ENCODE results near the gene GSG1L.
"Not testable (repeated sequence)": the region's sequence is repeated elsewhere in the genome, so short reads cannot be mapped to it uniquely, and the experiment has no call there.

Gene GSG1L

GRCh38 chr16:27756206-27756970 is 307.1 kb downstream of the GSG1L start:
- no peak for DNase-seq (ENCODE audit: low read depth, low spot score)

- no peak for DNase-seq (ENCODE audit: low read depth, low spot score)
These were observed 308.5 kb downstream of the GSG1L start for GRCh38 chr16:27754788-27755690.

- no peak for DNase-seq (ENCODE audit: low read depth, low spot score)
These were observed 310.0 kb downstream of the GSG1L start for GRCh38 chr16:27753563-27753962.

GRCh38 chr16:27752241-27752640 is 311.3 kb downstream of the GSG1L start:
- DNase-seq (ENCODE audit: low read depth, low spot score), result no peak

- no peak for DNase-seq (ENCODE audit: low read depth, low spot score)
These were observed 311.8 kb downstream of the GSG1L start for GRCh38 chr16:27751676-27752075.

- DNase-seq (ENCODE audit: low read depth, low spot score), result no peak
These were observed 312.3 kb downstream of the GSG1L start for GRCh38 chr16:27751233-27751632.

GRCh38 chr16:27749946-27750345 is 313.6 kb downstream of the GSG1L start:
- DNase-seq (ENCODE audit: low read depth, low spot score), result no peak

- DNase-seq (ENCODE audit: low read depth, low spot score), result no peak
These were observed 314.0 kb downstream of the GSG1L start for GRCh38 chr16:27749547-27749875.

GRCh38 chr16:27748868-27749546 is 314.5 kb downstream of the GSG1L start:
- DNase-seq (ENCODE audit: low read depth, low spot score), result no peak

GRCh38 chr16:27747946-27748345 is 315.6 kb downstream of the GSG1L start:
- DNase-seq (ENCODE audit: low read depth, low spot score), result no peak

- DNase-seq (ENCODE audit: low read depth, low spot score), result no peak
These were observed 317.2 kb downstream of the GSG1L start for GRCh38 chr16:27746076-27746855.

- DNase-seq (ENCODE audit: low read depth, low spot score), result no peak
These were observed 318.2 kb downstream of the GSG1L start for GRCh38 chr16:27745348-27745747.

- DNase-seq (ENCODE audit: low read depth, low spot score), result no peak
These were observed 319.6 kb downstream of the GSG1L start for GRCh38 chr16:27743963-27744362.

- not testable (repeated sequence) for DNase-seq (ENCODE audit: low read depth, low spot score)
These were observed 320.5 kb downstream of the GSG1L start for GRCh38 chr16:27743001-27743400.

GRCh38 chr16:27742333-27742732 is 321.2 kb downstream of the GSG1L start:
- DNase-seq (ENCODE audit: low read depth, low spot score), result no peak

- DNase-seq (ENCODE audit: low read depth, low spot score), result no peak
These were observed 322.9 kb downstream of the GSG1L start for GRCh38 chr16:27740496-27741201.

- no peak for DNase-seq (ENCODE audit: low read depth, low spot score)
These were observed 323.7 kb downstream of the GSG1L start for GRCh38 chr16:27739606-27740357.

- DNase-seq (ENCODE audit: low read depth, low spot score), result no peak
These were observed 324.9 kb downstream of the GSG1L start for GRCh38 chr16:27738596-27738995.

All from activated naive CD8-positive, alpha-beta T cell treated with anti-CD3 and anti-CD28 coated beads, Interleukin-2, amount 50 U/mL, for 16 hours (primary cell).